GM12891 (cell line): ENCODE results near the gene SERINC5.

ENCODE experiments used
- PAX5 ChIP-seq: IDR thresholded peaks from 2 replicates; pipeline ENCODE4 v1.6.1; 2011; ENCODE audit warnings: low read length, moderate library complexity, mild to moderate bottlenecking; ENCODE audit not compliant: insufficient read depth, severe bottlenecking
- POLR2A ChIP-seq: IDR thresholded peaks from 2 replicates; pipeline ENCODE4 v1.6.1; 2011; ENCODE audit warnings: low read depth, low read length, control low read depth
- POLR2AphosphoS5 ChIP-seq: IDR thresholded peaks from 2 replicates; pipeline ENCODE4 v1.6.1; 2011; ENCODE audit warnings: low read depth, low read length, control low read depth
- POU2F2 ChIP-seq: IDR thresholded peaks from 2 replicates; pipeline ENCODE4 v1.6.1; 2011; ENCODE audit warnings: low read depth, mild to moderate bottlenecking, control low read depth, low read length, moderate library complexity
- SPI1 ChIP-seq: IDR thresholded peaks from 2 replicates; pipeline ENCODE4 v1.6.1; 2011; ENCODE audit warnings: low read depth, low read length, control low read depth

GRCh38 chr5:80242849-80243248 lies 13.0 kb downstream of the SERINC5 start:
- TF ChIP-seq POLR2A: no peak
- TF ChIP-seq SPI1: no peak
- TF ChIP-seq POLR2AphosphoS5: no peak
- no peak for TF ChIP-seq PAX5
- TF ChIP-seq POU2F2: no peak
